A549 treated with AZD2906 at 1 μM for 4 hours (cell line): Measurements from ENCODE around the gene APOBEC3G. TPM values are rescaled to one million over a fixed set of nuclear protein-coding genes. Genes with fewer than 3 reads are reported as not detected.

ENCODE experiments used
- total RNA-seq: library from RNA; stranded (reverse); fragments of 200-300 nt; extraction: Qiagen RNA extraction; gene quantifications from 5 replicates; pipeline ENCODE4 v1.2.3, GENCODE V29; 2022

APOBEC3G gene
- total RNA-seq, result 0.06 to 0.09 TPM (median 0.07 TPM) in 3 of 5 replicates, not detected in the others

DNA sequence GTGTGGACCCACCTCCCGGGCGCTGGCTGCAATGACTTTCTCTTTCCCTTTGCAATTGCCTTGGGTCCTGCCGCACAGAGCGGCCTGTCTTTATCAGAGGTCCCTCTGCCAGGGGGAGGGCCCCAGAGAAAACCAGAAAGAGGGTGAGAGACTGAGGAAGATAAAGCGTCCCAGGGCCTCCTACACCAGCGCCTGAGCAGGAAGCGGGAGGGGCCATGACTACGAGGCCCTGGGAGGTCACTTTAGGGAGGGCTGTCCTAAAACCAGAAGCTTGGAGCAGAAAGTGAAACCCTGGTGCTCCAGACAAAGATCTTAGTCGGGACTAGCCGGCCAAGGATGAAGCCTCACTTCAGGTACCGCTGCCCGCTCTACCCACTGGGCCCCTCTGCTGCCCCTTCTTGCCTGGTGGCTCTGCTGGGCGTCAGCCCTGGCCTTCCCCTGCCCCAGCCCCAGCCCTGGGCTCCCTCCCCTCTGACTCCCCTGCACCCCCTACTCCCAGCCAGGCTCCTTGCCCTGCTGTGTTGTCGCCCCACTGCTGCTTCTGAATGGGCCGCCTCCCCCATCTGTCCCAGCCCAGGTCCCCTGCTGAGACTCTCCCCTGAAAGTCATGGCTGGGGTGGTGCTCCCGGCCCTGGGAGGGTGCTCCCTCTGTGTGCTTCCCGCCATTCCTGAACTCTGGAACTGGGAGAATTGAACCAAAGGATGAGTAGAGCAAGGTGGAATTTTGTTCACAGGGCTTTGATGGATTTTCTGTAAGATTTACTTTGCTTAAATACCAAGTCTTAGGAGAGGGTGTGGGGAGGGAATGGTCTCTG is at the start of gene APOBEC3G:
APOBEC3G (plus strand) TSS at position 250 of the 815 bp plus-strand sequence; CDS start at position 337, 87 bp downstream.

DNA sequence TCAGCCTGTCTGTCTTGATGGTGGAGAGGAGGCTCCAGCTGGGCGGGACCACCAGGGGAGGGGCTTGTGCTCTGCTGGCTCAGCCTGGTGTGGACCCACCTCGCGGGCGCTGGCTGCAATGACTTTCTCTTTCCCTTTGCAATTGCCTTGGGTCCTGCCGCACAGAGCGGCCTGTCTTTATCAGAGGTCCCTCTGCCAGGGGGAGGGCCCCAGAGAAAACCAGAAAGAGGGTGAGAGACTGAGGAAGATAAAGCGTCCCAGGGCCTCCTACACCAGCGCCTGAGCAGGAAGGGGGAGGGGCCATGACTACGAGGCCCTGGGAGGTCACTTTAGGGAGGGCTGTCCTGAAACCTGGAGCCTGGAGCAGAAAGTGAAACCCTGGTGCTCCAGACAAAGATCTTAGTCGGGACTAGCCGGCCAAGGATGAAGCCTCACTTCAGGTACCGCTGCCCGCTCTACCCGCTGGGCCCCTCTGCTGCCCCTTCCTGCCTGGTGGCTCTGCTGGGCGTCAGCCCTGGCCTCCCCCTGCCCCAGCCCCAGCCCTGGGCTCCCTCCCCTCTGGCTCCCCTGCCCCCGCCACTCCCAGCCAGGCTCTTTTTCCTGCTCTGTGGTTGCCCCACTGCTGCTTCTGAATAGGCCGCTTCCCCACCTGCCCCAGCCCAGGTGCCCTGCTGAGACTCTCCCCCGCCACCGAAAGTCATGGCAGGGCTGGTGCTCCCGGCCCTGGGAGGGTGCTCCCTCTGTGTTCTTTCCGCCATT is 36.4 kb upstream of the APOBEC3G start, which contains the start of gene APOBEC3F:
APOBEC3F (plus strand) TSS at position 327 of the 759 bp plus-strand sequence; CDS start at position 424, 97 bp downstream.

DNA sequence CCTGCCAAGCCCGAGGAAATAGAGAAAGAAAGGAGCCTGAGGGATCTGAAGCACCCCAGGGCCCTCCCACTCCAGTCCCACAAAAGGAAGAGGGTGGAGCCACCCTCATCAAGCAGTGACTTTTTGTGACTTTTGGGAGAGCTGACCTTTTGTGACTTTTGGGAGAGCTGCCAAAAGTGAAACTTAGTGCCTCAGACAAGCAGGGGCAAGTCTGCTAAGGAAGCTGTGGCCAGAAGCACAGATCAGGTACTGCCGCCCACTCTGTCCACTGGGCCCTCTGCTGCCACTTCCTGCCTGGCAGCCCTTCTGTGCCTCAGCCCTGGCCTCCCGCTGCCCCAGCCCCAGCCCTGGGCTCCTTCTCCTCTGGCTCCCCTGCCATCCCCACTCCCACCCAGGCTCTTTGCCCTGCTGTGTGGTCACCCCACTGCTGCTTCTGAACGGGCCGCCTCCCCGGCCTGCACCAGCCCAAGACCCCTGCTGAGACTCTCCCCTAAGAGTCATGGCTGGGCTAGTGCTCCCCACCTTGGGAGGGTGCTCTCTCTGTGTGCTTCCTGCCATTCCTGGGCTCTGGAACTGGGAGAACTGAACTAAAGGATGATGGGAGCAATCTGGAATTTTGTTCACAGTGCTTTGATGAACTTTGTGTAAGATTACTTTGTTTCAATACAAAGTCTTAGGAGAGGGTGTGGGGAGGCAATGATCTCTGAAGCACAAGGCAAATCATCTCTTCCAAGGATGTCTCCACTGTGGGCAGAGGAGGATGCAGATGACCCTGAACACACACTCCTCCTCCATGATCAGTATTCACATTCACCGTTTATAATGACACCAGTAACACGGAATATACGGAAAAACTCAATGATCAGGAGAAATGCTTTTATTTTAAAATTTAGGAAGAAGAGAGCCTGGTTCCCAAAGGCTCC is 20.3 kb downstream of the APOBEC3G start, which contains the start of gene APOBEC3H:
APOBEC3H (plus strand) TSS at position 147 of the 923 bp plus-strand sequence. CDS start 3,035 bp downstream, outside the sequence.

Other genes starting within 250 kb of the APOBEC3G start
- 7.9 to 10.1 TPM (median 8.9 TPM) in 5 replicates for gene NPTXR, start 233.2 kb upstream of the APOBEC3G start, total RNA-seq
- 24.8 to 27.3 TPM (median 27.1 TPM) in 5 replicates for gene CBX6, start 205.1 kb upstream of the APOBEC3G start, total RNA-seq
- gene APOBEC3A, start 119.7 kb upstream of the APOBEC3G start, total RNA-seq, result 0.10 TPM in 1 of 5 replicates, not detected in the others
- 25.9 to 31.3 TPM (median 28.2 TPM) in 5 replicates for gene APOBEC3B, start 94.9 kb upstream of the APOBEC3G start, total RNA-seq
- gene APOBEC3C, start 63.0 kb upstream of the APOBEC3G start, total RNA-seq, result 25.3 to 27.0 TPM (median 26.3 TPM) in 5 replicates
- gene APOBEC3D, start 56.1 kb upstream of the APOBEC3G start, total RNA-seq, result 0.08 to 0.50 TPM (median 0.15 TPM) in 5 replicates
- gene APOBEC3F, start 36.4 kb upstream of the APOBEC3G start, total RNA-seq, result 1.6 to 2.4 TPM (median 2.2 TPM) in 5 replicates
- 0.22 to 0.64 TPM (median 0.30 TPM) in 5 replicates for gene APOBEC3H, start 20.0 kb downstream of the APOBEC3G start, total RNA-seq
- gene CBX7, start 75.4 kb downstream of the APOBEC3G start, total RNA-seq, result 0.92 to 1.4 TPM (median 1.1 TPM) in 5 replicates
- gene PDGFB, start 167.7 kb downstream of the APOBEC3G start, total RNA-seq, result 2.9 to 4.2 TPM (median 3.2 TPM) in 5 replicates
- 1,761 to 2,448 TPM (median 1,791 TPM) in 5 replicates for gene RPL3, start 242.3 kb downstream of the APOBEC3G start, total RNA-seq